OCI-LY7 (cell line): ENCODE data around the gene TMEM191C.
"Not testable (repeated sequence)": the region's sequence is repeated elsewhere in the genome, so short reads cannot be mapped to it uniquely, and the experiment has no call there.

Experiments used
- EZH2phosphoT487 ChIP-seq: fragments of 200-600 bp; sonication (generic); IDR thresholded peaks from 2 replicates; pipeline ENCODE4 v1.6.1; 2018; ENCODE audit warnings: low read depth, borderline replicate concordance, mild to moderate bottlenecking, mixed run types, antibody characterized with exemption, low read length, moderate library complexity, mixed read lengths
- TF ChIP-seq, protein P1 (sequence below): fragments of 200-600 bp; sonication (generic); conservative IDR thresholded peaks from 2 replicates; pipeline ENCODE4 v1.5.1; 2014; ENCODE audit warnings: mild to moderate bottlenecking, antibody characterized with exemption, low read length, moderate library complexity, mixed read lengths

DNA sequence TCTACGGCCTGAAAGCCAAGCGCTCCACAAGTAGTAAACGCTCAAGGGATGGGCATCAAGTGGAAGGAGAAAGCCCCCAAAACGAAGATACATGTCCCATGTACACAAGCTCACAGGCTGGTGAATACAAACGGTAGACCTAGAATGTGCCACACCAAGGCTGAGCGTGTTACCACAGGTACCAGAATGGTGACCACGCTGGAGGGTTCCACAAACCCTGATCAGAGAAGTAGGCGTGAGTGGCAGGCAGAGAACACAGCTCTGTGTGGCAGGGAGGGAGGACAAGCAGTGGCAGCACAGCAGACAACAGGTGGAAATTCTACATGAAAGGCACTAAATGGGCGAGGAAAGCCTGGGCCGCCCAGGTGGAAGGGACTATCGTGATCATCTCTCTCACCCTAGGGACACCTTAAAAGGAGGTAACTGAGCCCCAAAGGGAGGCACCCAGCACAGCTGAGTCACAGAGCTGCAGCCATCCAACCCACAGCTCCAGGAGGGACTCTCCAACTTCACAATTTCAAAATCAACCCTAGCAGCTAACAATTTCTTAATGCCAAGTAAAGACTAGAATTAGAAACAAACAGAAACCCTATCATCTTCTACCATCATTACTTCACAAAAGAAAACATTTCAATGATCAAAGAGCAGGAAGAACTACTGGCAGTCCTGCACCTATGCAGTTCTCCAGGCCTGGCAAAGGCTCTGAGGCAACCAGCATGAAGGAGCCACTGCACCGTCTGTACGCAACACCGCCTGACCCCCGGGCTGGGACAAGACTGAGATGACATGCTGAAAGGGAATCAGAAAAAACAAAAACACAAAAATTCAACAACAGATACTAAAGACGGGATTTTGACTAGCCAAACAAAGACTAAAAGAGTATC is 32.7 kb downstream of the TMEM191C start:
- TF ChIP-seq, protein P1, sequence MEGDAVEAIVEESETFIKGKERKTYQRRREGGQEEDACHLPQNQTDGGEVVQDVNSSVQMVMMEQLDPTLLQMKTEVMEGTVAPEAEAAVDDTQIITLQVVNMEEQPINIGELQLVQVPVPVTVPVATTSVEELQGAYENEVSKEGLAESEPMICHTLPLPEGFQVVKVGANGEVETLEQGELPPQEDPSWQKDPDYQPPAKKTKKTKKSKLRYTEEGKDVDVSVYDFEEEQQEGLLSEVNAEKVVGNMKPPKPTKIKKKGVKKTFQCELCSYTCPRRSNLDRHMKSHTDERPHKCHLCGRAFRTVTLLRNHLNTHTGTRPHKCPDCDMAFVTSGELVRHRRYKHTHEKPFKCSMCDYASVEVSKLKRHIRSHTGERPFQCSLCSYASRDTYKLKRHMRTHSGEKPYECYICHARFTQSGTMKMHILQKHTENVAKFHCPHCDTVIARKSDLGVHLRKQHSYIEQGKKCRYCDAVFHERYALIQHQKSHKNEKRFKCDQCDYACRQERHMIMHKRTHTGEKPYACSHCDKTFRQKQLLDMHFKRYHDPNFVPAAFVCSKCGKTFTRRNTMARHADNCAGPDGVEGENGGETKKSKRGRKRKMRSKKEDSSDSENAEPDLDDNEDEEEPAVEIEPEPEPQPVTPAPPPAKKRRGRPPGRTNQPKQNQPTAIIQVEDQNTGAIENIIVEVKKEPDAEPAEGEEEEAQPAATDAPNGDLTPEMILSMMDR, result not testable (repeated sequence)
- not testable (repeated sequence) for TF ChIP-seq EZH2phosphoT487
